VCaP (cell line): Measurements from ENCODE around the gene ANKRD27.

Experiments used
- H3K27ac ChIP-seq: fragments of 450-650 bp; 2 replicates; pipeline ENCODE4 v1.5.1; 2017
- TF ChIP-seq, protein P1 (sequence below): fragments of 450-650 bp; conservative IDR thresholded peaks from 2 replicates; pipeline ENCODE4 v1.5.1; 2017; ENCODE audit warnings: mild to moderate bottlenecking, moderate library complexity

The ANKRD27 gene

DNA sequence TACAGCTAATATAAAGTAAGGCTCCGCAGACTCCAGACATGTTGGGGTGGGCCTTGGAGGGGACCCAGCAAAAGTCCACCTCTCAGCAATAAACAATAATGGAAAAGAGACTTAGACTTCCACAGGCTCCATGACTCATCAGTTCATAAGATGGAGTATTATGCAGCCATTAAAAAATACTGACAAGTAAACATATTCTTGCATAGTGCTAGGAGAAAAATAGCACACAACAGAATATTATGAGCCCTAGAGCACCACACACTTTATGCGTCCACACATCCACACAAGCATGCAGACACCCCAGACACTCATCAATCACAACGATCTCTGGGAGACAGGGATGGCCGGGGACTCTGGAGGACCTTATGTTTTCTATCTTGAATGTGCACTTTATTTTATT lies 48.0 kb downstream of the ANKRD27 start:
- TF ChIP-seq, protein P1, sequence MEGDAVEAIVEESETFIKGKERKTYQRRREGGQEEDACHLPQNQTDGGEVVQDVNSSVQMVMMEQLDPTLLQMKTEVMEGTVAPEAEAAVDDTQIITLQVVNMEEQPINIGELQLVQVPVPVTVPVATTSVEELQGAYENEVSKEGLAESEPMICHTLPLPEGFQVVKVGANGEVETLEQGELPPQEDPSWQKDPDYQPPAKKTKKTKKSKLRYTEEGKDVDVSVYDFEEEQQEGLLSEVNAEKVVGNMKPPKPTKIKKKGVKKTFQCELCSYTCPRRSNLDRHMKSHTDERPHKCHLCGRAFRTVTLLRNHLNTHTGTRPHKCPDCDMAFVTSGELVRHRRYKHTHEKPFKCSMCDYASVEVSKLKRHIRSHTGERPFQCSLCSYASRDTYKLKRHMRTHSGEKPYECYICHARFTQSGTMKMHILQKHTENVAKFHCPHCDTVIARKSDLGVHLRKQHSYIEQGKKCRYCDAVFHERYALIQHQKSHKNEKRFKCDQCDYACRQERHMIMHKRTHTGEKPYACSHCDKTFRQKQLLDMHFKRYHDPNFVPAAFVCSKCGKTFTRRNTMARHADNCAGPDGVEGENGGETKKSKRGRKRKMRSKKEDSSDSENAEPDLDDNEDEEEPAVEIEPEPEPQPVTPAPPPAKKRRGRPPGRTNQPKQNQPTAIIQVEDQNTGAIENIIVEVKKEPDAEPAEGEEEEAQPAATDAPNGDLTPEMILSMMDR, result no peak
- no peak overlapping the region for H3K27ac ChIP-seq

DNA sequence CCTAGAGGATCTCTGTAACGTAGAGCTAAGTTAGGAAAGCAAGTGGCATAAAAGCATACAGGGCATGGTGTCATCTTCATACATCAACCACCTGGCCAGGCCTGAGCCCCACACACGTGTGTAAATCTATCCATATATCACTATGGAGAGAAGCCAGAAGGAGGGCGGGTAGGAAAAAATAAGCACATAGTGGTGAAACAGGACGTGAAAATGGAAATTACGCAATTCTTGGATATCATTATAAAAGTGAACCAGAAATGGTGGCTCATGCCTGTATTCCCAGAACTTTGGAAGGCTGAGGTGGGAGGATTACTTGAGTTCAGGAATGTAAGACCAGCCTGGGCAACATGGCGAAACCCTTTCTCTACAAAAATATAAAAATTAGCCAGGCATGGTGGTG lies 50.6 kb downstream of the ANKRD27 start:
- no peak overlapping the region for H3K27ac ChIP-seq
- TF ChIP-seq, protein P1, result no peak

DNA sequence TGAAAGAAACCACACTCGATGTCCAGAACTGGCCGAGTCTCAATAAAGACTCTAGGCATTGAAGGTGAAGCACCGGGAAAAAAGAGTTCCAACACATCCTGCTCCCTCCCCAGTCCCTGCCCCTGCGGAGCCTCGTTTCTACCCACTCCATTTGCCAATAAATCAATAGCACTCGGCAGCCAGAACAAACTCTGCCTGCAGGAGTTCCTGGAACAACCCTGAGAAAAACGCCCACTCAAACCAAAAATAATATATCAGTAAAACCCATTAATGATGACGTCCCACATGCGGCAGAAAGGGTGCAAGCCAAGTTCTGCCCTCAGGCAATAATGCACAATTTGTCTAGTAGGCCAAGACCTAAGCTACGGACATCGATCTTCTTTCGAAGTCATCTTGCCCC lies 53.0 kb downstream of the ANKRD27 start:
- no peak overlapping the region for H3K27ac ChIP-seq

DNA sequence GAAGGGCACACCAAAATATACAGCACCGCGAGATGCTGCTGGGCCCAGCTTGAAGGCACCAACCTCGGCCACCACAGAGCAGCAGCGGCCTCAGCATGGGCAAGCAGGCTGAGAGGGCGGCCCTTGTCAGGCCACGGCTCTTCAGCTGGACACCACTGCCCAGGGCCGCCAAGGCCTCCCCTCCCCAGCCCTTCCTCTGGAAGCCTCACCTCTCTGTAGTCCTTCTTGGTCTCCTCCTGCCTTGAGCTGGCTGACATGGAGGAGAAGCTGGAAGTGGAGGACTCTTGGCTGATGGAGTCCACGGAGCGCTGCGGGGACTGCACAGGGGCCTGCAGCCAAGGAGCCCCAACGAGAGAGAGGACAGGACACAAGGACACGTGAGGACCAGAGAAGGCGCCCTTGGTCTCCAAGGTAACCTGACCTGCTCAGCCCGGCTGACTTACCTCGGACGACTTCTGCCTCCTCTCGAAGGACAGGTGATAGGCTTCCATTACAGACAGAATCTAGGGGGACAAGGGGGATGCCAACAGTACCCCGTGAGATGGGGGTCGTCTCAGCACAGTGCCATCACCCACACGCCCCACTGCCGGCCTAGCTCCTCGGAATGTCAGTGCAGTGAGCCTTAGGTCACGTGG lies 55.8 kb downstream of the ANKRD27 start:
- TF ChIP-seq, protein P1, result no peak
- H3K27ac ChIP-seq, result no peak overlapping the region

More for the DNA sequence above, 53.0 kb downstream of the ANKRD27 start:
- TF ChIP-seq, protein P1, result no peak

DNA sequence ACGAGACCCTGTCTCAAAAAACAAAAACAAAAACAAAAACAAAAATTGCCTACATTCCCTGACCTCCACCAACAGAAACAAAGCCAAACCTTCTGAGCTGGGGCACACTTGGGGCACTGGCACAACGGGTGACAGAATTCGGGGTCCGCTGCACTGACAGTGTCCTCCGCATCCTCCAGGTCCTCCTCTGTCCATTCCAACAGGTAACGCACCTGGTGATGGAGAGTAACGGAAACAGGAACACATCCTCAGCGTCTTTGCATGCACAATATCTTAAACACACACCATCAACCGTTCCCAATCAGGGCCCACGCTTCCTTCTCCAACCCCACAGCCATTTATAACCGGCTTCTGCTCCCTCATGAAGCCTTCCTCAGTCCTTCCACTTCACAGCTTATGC lies 59.4 kb downstream of the ANKRD27 start:
- TF ChIP-seq, protein P1, result no peak
- H3K27ac ChIP-seq, result no peak overlapping the region

DNA sequence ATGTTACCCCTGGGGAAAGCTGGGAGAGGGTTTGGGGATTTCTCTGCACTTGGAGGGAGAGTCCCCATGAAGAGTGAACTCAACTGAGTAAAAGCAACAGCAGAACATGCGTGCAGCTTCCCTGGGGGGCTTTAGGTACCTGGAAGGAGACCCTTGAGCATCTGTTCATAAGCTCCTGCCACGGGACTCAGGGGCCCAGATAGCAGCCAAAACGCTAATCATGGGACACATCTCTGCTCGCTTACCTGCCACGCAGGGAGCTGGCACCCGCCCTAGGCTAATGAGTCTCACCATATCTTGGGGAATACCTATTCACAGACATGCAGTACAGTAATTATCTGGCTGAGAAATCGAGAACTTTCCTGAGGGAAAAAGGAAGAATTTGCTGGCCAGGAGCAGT lies 60.1 kb downstream of the ANKRD27 start:
- TF ChIP-seq, protein P1, result no peak
- no peak overlapping the region for H3K27ac ChIP-seq

DNA sequence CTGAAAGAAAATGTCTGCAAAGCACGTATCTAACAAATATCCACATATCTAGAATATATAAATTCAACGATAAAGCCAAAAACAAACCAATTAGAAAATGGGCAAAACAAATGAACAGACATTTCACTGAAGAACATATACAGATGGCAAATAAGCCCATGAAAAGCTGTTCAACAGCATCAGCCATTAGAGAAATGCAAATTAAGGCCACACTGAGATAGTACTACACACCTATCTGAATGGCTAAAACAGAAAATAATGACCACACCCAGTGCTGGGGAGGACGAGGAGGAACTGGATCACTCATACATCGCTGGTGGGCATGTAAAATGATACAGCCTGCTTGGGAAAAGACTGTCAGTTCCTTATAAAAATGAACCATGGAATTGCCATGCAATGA lies 62.0 kb downstream of the ANKRD27 start:
- TF ChIP-seq, protein P1, result no peak
- H3K27ac ChIP-seq, result no peak overlapping the region
